Activated T-cell treated with anti-CD3 and anti-CD28 coated beads, Interleukin-2, amount 50 U/mL, for 4 hours (primary cell): ENCODE results near the gene RAC3. TPM values are rescaled to one million over a fixed set of nuclear protein-coding genes. Genes with fewer than 3 reads are reported as not detected.
A peak's percentile ranks its signal among the peaks of the same experiment; 100 is the strongest.

Source experiments
- ATAC-seq, 2 donors: fragments of 200-7000 bp; cut with Tn5 transposase; one replicate each; pipeline ENCODE4 v1.10.0; 2021
- DNase-seq: peaks from one replicate; pipeline ENCODE4 v3.0.0-alpha.2; 2020
- H3K27me3 Mint-ChIP-seq: one replicate; pipeline ENCODE4 v1.8.0; 2021; ENCODE audit warnings: low read depth, mixed read lengths
- H3K36me3 Mint-ChIP-seq: one replicate; pipeline ENCODE4 v1.8.0; 2022; ENCODE audit warnings: mixed read lengths; ENCODE audit not compliant: insufficient read depth
- H3K4me1 Mint-ChIP-seq: one replicate; pipeline ENCODE4 v1.8.0; 2021; ENCODE audit warnings: low read depth, mixed read lengths
- H3K4me3 Mint-ChIP-seq: one replicate; pipeline ENCODE4 v1.8.0; 2021; ENCODE audit warnings: mild to moderate bottlenecking, moderate library complexity, mixed read lengths
- H3K9me3 Mint-ChIP-seq: one replicate; pipeline ENCODE4 v1.8.0; 2021; ENCODE audit warnings: mixed read lengths
- total RNA-seq, 3 donors: library from RNA; stranded (reverse); gene quantifications; one replicate each; pipeline ENCODE4 v1.2.1, GENCODE V29; 2021

The RAC3 gene
- 1 to 10 TPM; 4.1 to 7.7 (median 4.8) TPM for total RNA-seq

- H3K4me3 Mint-ChIP-seq = peak within 1 kb of the TSS; percentile 83
- DNase-seq = no peak
- no peaks in the 10 kb centered on the region for H3K9me3 Mint-ChIP-seq
- peaks cover 8% of the 10 kb centered on the region for H3K36me3 Mint-ChIP-seq
- ATAC-seq = peak; percentile 45 to 63
- no peaks in the 10 kb centered on the region for H3K27me3 Mint-ChIP-seq
- H3K4me1 Mint-ChIP-seq = peaks cover 25% of the 10 kb centered on the region
Measured at GRCh38 chr17:82031303-82031884, at the start of gene RAC3. RAC3 (plus strand) TSS chr17:82031678; CDS start chr17:82031762, 84 bp downstream.

- Mint-ChIP-seq H3K9me3 (no peaks in the 10 kb centered on the region), H3K36me3 (peaks cover 18% of the 10 kb centered on the region), H3K4me1 (peaks cover 32% of the 10 kb centered on the region), H3K4me3 (no peak overlapping the region), H3K27me3 (no peaks in the 10 kb centered on the region)
- no peak for DNase-seq
- no peak for ATAC-seq
Measured at GRCh38 chr17:81983011-81983638, 48.4 kb upstream of the RAC3 start.

GRCh38 chr17:81983639-81984373 is 47.7 kb upstream of the RAC3 start:
- H3K4me3 Mint-ChIP-seq = no peak overlapping the region
- peaks cover 27% of the 10 kb centered on the region for H3K4me1 Mint-ChIP-seq
- no peaks in the 10 kb centered on the region for H3K9me3 Mint-ChIP-seq
- ATAC-seq (no peak), DNase-seq (no peak)
- H3K36me3 Mint-ChIP-seq = peaks cover 18% of the 10 kb centered on the region
- H3K27me3 Mint-ChIP-seq = no peaks in the 10 kb centered on the region

GRCh38 chr17:81984773-81985410 is 46.6 kb upstream of the RAC3 start:
- H3K27me3 Mint-ChIP-seq = no peaks in the 10 kb centered on the region
- H3K36me3 Mint-ChIP-seq = peaks cover 15% of the 10 kb centered on the region
- peaks cover 18% of the 10 kb centered on the region for H3K4me1 Mint-ChIP-seq
- H3K4me3 Mint-ChIP-seq = no peak overlapping the region
- no peak for DNase-seq
- H3K9me3 Mint-ChIP-seq = no peaks in the 10 kb centered on the region
- ATAC-seq = no peak

- ATAC-seq = no peak
- H3K4me3 Mint-ChIP-seq = no peak overlapping the region
- DNase-seq = no peak
- no peaks in the 10 kb centered on the region for H3K27me3 Mint-ChIP-seq
- H3K9me3 Mint-ChIP-seq = no peaks in the 10 kb centered on the region
- peaks cover 8% of the 10 kb centered on the region for H3K4me1 Mint-ChIP-seq
- H3K36me3 Mint-ChIP-seq = peaks cover 15% of the 10 kb centered on the region
Measured at GRCh38 chr17:81986606-81987005, 44.9 kb upstream of the RAC3 start.

GRCh38 chr17:81987161-81987770 is 44.2 kb upstream of the RAC3 start:
- Mint-ChIP-seq H3K9me3 (no peaks in the 10 kb centered on the region), H3K36me3 (peaks cover 15% of the 10 kb centered on the region), H3K4me1 (peaks cover 8% of the 10 kb centered on the region), H3K27me3 (no peaks in the 10 kb centered on the region), H3K4me3 (no peak overlapping the region)
- DNase-seq (no peak), ATAC-seq (no peak)

- ATAC-seq (no peak), DNase-seq (no peak)
- peaks cover 2% of the 10 kb centered on the region for H3K4me1 Mint-ChIP-seq
- H3K27me3 Mint-ChIP-seq = no peaks in the 10 kb centered on the region
- H3K4me3 Mint-ChIP-seq = no peak overlapping the region
- H3K9me3 Mint-ChIP-seq = no peaks in the 10 kb centered on the region
- peaks cover 7% of the 10 kb centered on the region for H3K36me3 Mint-ChIP-seq
Measured at GRCh38 chr17:81990836-81991683, 40.4 kb upstream of the RAC3 start.

GRCh38 chr17:81991684-81992305 is 39.7 kb upstream of the RAC3 start:
- no peak for DNase-seq
- Mint-ChIP-seq H3K4me1 (peaks cover 2% of the 10 kb centered on the region), H3K9me3 (no peaks in the 10 kb centered on the region), H3K4me3 (no peak overlapping the region), H3K36me3 (peaks cover 4% of the 10 kb centered on the region), H3K27me3 (no peaks in the 10 kb centered on the region)
- ATAC-seq = no peak

- ATAC-seq (no peak), DNase-seq (no peak)
- Mint-ChIP-seq H3K36me3 (peaks cover 4% of the 10 kb centered on the region), H3K4me1 (peaks cover 2% of the 10 kb centered on the region), H3K9me3 (no peaks in the 10 kb centered on the region), H3K4me3 (no peak overlapping the region), H3K27me3 (no peaks in the 10 kb centered on the region)
Measured at GRCh38 chr17:81992306-81993102, 39.0 kb upstream of the RAC3 start.

- ATAC-seq (no peak), DNase-seq (no peak)
- no peak overlapping the region for H3K4me3 Mint-ChIP-seq
- no peaks in the 10 kb centered on the region for H3K27me3 Mint-ChIP-seq
- H3K36me3 Mint-ChIP-seq = peaks cover 4% of the 10 kb centered on the region
- no peaks in the 10 kb centered on the region for H3K9me3 Mint-ChIP-seq
- H3K4me1 Mint-ChIP-seq = peaks cover 2% of the 10 kb centered on the region
Measured at GRCh38 chr17:81993729-81994592, 37.5 kb upstream of the RAC3 start.

- Mint-ChIP-seq H3K27me3 (no peaks in the 10 kb centered on the region), H3K4me3 (no peak overlapping the region), H3K36me3 (peaks cover 4% of the 10 kb centered on the region), H3K4me1 (no peaks in the 10 kb centered on the region), H3K9me3 (no peaks in the 10 kb centered on the region)
- DNase-seq = no peak
- ATAC-seq = no peak
Measured at GRCh38 chr17:81994593-81995462, 36.6 kb upstream of the RAC3 start.
